Islet precursor cell (in vitro differentiated cells): Measurements from ENCODE around the gene LLGL2.

Experiments
- DNase-seq: peaks from one replicate; pipeline ENCODE4 v3.0.0-alpha.2; 2018

Gene LLGL2

GRCh38 chr17:75491680-75492079 lies 33.8 kb upstream of the LLGL2 start:
- DNase-seq = no peak

GRCh38 chr17:75492555-75493168 lies 32.8 kb upstream of the LLGL2 start:
- DNase-seq = no peak

DNA sequence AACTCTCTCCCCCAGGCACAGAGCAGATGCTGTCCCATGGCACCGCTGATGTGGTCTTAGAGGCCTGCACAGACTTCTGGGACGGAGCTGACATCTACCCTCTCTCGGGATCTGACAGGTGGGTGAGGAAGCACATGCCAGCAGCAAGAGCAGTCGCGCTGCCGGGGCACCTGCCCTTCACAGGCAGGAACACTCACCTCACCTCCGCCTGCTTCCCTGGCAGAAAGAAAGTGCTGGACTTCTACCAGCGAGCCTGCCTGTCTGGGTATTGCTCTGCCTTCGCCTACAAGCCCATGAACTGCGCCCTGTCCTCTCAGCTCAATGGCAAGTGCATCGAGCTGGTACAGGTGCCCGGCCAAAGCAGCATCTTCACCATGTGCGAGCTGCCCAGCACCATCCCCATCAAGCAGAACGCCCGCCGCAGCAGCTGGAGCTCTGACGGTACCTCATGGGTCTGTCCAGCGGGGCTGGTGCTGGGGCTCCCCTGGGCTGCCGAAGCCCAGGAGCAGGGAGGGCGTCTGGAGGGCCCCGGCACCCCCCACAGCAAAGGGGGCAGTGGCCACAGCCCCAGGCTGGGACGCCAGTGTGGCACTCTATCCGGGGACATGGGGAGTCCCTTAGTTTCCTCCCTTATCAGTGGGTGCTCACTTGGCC lies 31.9 kb upstream of the LLGL2 start:
- no peak for DNase-seq

- DNase-seq = no peak
Observed at GRCh38 chr17:75494326-75494877, 31.1 kb upstream of the LLGL2 start.

GRCh38 chr17:75496005-75496404 lies 29.5 kb upstream of the LLGL2 start:
- no peak for DNase-seq

DNA sequence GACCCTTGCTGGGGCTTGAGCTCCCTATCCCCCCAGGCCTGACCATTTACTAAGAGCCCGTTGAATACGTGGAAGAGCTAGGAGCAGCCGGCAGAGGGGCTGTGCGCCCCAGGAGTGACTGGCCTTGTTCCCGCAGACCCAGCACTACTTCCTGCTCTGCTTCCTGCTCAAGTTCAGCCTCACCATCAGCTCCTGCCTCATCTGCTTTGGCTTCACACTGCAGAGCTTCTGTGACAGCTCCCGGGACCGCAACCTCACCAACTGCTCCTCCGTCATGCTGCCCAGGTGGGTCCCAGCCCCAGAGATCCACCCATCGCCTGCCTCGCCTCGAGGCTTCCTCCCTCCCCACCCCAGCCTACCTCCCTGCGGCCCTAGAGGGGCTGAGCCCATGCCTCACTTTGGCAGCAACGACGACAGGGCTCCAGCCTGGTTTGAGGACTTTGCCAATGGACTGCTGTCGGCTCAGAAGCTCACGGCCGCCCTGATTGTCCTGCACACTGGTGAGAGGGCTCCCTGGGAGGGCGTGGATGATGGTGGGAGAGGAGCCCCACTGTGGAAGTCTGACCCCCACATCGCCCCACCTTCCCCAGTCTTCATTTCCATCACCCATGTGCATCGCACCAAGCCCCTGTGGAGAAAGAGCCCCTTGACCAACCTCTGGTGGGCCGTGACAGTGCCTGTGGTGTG lies 27.3 kb upstream of the LLGL2 start:
- DNase-seq = no peak

DNA sequence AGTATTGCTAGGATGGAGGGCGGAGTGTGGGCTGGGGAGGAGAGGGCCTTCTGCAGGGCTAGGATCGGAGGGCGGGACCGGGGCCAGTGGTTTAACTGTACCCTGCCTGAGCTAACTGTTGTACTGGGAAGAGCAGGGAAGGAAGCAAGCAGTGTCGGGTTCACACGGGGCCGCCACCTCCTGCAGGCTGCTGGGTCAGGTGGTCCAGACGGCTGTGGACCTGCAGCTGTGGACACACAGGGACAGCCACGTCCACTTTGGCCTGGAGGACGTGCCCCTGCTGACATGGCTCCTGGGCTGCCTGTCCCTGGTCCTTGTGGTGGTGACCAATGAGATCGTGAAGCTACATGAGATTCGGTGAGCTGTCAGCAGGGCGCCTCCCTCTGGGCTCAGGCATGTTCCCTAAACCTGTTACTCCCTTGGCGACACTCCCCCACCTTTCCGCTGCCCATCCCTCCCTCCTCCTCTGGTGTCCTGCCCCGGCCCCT lies 26.7 kb upstream of the LLGL2 start:
- no peak for DNase-seq

DNA sequence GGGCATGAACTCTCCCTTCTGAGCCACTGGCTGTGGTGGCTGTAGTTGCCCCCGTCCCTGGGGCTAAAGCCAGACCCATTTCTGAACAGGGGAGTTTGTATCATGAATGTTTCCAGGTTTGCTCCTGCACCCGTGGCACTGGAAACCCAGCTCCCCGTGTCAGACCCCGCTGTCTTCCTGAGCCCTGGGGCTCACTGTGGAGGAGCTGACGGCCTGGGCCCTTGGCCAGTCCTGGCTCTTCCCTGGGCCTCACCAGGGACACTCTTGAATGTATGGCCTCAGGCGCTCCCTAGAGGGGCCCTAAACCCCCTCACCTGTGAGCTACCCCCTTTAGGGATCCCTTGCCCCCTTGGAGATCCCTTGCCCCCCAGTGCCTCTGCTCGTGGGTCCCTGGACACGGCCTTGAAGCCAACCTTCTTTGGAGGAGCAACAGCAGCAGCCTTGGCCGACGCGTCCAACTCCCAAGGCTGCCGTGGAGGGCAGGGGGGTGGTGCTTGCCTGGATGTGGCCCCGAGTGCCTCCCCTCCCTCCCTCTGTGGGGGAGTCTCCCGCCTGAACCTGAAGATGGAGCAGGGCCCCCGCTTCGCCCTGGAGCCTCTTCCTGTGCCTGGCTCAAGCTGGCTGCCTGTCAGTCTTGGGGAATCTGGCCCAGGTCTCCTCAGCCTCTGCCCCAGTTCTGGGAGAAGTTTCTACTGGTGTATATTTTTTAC lies 26.0 kb upstream of the LLGL2 start:
- DNase-seq = no peak

DNA sequence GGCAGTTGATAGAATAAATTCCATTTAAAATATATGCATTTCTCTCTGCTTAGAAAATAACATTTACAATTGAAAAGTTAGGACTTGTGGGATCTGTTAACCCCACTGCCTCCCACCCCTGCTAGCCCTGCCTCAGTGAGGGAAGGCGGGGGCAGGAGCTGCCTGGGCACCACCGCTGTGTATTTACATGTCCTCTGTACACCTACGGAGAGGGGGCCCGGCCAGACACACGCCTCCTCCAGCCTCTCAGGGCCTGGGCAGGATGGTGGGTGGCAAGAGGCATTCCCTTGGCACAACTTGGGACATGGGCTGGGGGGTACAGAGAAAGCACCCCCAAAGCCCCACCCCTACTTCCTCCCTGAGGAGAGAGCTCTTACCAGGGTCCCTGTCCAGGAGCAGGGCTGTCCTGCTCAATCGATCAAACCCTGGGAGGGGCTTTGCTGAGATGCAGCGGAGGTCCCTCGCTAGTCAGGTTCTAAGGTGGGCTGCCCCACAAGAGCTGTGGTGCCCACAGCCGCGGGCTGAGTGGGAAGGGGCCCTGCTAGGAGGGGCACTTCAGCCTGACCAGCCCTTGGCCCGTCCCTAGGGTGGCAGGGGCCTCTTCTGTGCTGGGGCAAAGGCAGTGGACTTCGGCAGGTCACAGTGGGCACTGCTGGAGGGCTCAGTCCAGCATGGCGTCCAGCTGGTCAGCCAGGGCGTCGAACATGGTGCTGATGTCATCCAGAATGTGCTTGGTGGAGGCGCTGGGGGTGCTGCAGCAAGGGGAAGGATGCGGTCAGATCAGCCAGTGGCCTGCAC lies 24.9 kb upstream of the LLGL2 start:
- DNase-seq = no peak

GRCh38 chr17:75501378-75502071 lies 24.0 kb upstream of the LLGL2 start:
- DNase-seq = no peak

DNA sequence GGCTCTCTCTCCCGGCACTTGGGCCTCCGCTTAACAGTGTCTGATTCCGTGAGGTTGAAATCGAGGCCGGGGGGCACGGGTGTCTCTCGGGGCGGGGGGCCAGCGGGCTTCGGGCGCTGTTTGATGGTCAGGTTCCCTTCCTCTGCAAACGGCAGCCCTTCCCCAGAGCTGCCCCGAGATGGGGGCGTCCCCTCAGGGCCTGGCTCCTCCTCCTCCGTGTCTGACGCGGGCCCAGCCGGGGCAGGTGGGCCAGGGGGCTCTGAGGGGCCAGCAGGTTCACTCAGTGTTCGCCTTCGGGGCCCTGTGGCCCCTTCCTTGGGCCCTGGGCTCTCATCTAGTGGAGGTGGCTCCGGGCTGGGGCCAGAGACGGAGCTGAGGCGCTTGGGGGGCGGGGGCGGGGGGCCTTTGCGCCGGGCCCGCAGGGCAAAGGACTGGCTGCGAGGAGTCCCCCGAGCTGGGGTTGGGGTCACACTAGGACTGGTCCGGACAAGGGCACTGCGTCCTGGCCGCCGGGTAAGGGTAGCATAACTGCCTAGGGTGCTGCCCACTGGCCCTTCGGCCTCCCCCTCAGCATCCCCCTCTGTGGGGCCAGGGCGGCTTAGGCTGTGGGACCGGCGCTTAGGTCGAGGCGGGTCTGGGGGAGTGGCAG lies 23.3 kb upstream of the LLGL2 start:
- no peak for DNase-seq

DNA sequence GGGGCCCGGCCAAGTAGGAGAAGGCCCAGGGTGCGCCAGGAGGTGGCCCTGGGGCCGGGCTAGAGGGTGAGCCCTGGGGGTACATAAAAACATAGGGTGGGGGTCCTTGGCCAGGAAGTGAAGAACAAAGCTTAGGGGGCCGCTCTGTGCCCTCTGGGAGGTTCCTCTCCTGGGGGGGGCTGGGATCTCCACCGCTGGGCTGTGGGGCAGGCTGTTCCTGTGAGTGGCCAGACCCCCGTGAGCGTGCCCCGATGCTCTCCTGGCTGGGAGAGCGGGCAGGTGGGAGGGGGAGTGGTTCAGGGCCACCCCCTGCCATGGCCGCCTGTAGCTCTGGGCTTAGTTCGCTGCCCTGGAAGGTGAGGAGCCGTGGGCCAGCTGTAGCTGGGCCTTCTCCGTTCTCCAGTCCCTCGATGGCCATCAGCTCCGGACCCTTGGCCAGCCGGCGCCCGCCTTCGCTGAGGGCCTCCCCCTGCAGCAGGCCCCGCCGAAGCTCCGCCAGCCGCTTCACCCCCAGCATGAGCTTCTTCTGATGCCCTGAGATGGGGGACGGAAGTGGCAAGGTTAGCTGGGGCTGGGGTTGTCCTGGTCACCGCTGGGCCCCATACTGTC lies 22.7 kb upstream of the LLGL2 start:
- DNase-seq = no peak

DNA sequence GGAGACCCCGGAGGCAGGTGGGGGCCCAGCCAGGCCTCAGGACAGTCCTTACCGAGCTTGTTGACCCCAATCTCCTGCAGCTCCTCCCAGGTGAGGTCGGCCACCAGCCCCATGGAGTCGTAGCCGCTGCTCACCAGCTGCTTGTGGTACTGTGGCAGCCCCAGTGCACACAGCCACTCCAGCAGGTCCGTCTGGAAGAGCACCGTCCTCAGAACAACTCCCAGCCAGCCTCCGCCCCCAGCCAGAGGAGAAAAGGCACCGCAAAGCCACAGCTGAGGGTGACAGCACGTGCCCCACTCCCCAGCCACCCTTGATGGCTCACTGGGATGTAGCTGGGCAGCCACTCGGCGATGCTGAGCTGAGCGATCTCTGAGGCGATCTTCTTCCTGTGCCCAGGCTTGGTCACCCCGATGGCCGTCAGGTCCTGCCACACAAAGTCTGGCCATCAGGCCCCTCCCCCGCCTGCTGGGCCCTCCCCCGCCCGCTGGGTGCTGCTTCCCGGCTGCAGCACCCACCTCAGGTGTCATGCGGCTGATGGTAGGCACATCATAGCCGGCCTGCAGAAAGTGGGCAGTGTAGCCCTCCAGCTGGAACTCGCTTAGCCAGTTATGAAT lies 22.1 kb upstream of the LLGL2 start:
- no peak for DNase-seq

GRCh38 chr17:75503976-75504346 lies 21.5 kb upstream of the LLGL2 start:
- DNase-seq = no peak

DNA sequence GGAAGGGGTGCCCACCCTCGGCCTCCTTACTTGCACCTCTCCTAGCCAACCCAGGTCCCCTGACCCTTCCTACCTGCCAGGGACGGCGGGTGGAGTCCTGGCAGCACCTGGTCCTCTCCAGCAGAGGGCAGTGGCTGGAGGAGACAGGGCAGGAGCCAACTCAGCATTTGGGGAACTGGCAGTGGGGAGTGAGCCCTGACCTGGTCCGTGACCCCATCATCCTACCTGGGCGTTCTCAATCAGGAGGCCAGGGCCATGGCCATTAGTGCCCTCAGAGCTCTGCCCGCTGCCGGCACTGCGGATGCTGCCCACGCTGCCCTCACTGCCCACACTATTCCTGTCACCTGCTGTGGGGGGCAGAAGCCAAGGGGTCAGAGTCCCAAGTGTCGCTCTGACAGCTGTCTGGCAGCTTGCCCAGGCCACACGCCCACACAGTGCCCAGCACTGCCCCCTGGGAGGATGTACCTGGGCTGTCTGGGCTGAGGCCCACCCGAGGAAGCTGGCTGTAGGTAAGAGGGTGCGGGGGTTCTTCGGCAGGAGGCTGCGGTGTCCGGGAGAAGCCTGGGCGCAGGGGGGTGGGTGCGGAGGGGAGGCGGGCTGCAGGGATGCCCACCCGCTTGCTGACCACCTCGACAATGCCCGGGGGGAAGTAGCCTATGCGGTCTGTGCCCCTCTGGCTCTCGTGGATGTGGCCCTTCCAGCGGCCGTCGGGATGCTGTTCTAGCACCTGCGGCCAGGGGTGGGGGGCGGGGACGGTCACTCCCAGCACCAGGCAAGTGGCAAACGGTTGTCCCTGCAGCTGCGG lies 20.9 kb upstream of the LLGL2 start:
- DNase-seq = peak; percentile 85

DNA sequence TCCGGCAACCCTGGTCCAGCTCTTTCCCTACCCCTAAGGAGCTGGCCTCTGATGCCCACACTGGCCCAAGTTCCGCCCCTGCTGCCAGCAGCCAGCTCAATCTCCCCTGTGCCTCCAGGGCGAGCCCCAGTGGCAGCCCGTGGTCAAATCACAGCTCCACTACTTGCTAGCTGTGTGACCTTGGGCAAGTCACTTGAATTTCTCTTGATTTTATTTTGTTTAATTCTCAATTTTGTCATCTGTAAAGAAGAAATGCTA lies 20.4 kb upstream of the LLGL2 start:
- no peak for DNase-seq

DNA sequence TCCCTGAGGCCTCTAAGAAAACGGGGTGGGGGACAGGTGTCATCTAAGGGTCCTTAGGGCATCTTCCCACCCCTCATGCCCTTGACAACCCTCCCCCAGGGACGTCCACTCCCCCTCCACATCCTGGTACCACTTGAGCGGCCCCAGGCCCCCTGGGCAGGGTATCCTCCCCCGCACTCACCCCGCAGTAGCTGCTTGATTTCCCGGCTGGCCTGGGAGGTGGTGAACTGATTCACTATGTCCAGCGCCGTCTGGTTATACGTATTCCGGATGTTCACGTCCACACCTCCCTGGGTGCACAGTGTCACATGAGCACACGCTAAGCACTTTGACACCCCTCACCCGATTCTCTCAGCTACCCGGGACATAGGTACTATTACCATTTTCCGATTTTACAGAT lies 19.9 kb upstream of the LLGL2 start:
- DNase-seq = no peak

GRCh38 chr17:75506134-75506533 lies 19.4 kb upstream of the LLGL2 start:
- DNase-seq = no peak

DNA sequence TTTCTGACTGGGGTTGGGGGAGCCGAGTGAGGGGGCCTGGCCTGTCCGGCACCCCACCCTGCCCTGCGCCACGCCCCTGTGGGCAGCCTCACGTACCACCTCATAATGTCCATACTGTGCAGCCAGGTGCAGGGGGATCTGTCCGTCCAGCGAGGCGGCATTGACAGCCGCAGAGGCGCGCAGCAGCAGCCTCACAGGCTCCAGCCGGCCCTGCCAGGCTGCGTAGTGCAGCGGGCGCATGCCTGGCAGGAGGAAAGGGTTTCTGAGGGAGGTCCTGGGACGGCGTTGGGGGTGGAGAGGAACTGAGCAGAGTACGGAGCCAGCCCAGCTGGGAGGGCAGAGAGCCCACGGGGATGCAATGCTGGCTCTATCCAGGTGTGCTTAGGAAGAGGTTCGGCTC lies 18.6 kb upstream of the LLGL2 start:
- DNase-seq = no peak
